Subcutaneous adipose tissue (tissue), 4 donors: Measurements from ENCODE around the gene RND2. TPM values are rescaled to one million over a fixed set of nuclear protein-coding genes. Genes with fewer than 3 reads are reported as not detected.

Source experiments
- CTCF ChIP-seq: fragments of 450-650 bp; IDR thresholded peaks from one replicate; pipeline ENCODE4 v1.5.1; 2016; ENCODE audit warnings: low read depth, mild to moderate bottlenecking, control low read depth, antibody characterized with exemption, moderate library complexity
- total RNA-seq, 4 donors: library from RNA; depleted of rRNA; stranded (reverse); fragments of >200 nt; gene quantifications; one replicate each; pipeline ENCODE4 v1.1.0, GENCODE V29; 2016

RND2 gene
- under 1 TPM; 0.17 to 0.49 (median 0.30) TPM for total RNA-seq

DNA sequence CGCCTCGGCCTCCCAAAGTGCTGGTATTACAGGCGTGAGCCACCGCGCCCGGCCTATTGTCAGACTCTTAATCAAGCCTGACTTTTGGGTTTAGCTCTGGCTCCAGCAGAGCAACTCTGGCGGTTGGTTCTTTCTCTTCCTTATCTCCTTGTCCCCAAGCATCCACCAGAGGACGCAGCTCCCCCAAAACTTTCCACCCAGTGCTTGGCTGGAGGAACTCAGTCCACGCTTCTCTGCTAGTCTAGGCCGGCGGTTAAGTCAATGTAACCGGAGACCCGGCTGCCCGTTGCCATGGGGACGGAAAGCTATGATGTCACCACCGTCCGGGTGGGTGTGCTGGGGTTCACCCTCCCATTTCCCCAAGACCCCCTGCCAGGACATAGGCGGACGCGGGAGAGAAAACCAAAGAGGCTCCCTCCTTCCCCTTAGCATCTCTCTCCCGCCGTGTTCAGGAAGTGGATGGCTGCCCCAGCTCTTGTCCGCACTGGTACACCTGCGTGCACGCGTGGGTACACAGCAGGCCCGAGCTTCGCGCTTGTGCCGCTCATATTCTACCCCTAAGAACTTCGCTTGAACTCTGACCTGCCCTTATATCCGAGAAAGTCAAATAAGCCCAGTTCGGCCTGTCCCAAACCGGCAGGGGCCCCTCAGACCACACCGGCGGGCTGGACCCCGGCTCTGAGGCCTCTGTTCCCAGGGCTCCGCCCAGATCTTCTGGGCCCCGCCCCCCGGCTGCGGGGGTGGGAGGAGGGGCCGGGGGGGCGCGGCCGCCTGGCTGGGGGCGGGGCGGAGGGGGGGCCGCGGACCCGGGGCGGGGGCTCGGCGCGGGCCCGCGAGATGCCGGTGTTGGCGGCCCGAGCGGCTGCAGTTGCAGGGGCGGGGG lies at the start of gene RND2:
Gene RND2 (plus strand): TSS at position 825 of the 883 bp plus-strand sequence. CDS start 117 bp downstream, outside the sequence.
- no peak for TF ChIP-seq CTCF

DNA sequence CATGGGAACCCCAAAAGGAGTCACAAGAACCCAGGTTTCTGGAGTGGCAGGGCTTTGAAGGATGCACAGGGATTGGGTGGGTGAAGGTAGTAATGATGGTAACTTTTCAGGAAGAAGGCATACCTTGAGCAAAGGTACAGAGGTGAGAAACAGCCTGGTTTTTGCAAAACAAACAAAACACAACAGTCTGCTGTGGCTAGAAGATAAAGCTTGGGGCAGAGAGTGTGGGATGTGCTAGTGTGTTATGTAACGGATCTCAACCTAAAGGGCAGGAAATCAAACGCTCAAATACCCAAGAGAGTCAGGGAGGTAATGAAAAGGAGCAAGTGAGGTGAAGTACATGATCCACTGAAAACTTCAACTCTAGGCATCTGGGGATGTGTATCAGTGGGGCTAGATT lies 49.8 kb upstream of the RND2 start:
- TF ChIP-seq CTCF: no peak

- no peak for TF ChIP-seq CTCF
These were observed 45.3 kb upstream of the RND2 start, which contains the start of gene PTGES3L for GRCh38 chr17:42979511-42980273. Gene PTGES3L (minus strand): TSS chr17:42980080. CDS start chr17:42980053, 27 bp downstream.

GRCh38 chr17:42980274-42980765 lies 44.7 kb upstream of the RND2 start, which contains the start of gene RUNDC1:
Gene RUNDC1 (plus strand): TSS chr17:42980565. CDS start chr17:42980577, 12 bp downstream.
- no peak for TF ChIP-seq CTCF

DNA sequence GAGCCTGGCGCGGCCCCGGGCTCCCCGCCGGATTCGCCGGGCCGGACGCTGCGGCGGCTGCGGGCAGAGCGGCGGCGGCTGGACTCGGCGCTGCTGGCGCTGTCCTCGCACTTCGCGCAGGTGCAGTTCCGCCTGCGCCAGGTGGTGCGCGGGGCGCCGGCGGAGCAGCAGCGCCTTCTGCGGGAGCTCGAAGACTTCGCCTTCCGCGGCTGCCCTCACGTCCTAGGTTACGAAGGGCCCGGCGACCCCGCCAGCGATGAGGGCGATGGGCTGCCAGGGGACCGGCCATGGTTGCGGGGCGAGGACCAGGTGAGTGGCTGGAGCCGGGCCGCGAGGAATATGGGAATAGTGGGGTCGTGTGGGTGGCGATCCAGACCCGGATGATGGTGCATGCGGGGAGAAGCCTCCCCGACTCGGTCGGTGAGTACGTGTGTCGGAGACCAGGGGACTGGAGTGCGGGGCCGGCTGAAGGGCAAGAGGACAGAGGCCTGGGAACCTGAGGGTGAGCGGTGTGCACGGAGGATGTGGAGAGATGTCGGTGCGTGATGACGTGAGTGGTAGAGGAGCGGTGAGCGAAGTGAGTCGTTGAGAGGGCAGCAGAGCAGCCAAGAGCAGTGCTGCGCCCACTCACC lies 44.1 kb upstream of the RND2 start:
- no peak for TF ChIP-seq CTCF

GRCh38 chr17:42982266-42982665 lies 42.8 kb upstream of the RND2 start:
- TF ChIP-seq CTCF: no peak

DNA sequence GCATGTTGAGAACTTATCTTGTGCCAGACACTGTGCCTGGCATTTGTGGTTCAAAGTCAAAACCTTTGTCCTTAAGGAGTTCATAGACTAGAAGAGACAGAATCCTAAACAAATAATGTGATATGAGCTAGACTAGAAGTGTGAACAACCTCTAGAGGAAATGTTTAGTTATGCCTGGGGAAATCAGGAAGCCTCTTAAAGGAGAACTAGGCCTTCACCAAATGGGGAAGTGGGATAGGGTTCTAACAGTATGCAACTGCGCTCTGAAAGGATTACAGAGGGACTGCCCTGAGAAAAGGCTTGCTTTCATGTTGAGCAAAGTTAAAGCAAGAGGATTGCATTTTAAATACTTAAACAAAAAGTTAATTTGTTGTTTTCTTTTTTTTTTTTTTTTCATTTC lies 39.8 kb upstream of the RND2 start:
- TF ChIP-seq CTCF: no peak
